Transverse colon (tissue), 3 donors: ENCODE results near the gene CAPRIN2.

Experiments used
- CTCF ChIP-seq, 5 experiments: fragments of 200-600 bp in 3 of 5; fragments of 450-650 bp in 2 of 5; sonication (generic) in 3 of 5; IDR thresholded peaks; 1 replicate in 2 of 5; 2 replicates in 3 of 5; pipeline ENCODE4 v1.5.1; 2016 to 2017; ENCODE audit warnings: antibody characterized with exemption in 5 of 5, inconsistent platforms in 3 of 5, mild to moderate bottlenecking in 2 of 5, moderate library complexity in 1 of 5
- EP300 ChIP-seq: sonication (generic); formaldehyde crosslinking; IDR thresholded peaks from one replicate; pipeline ENCODE4 v1.6.1; 2017; ENCODE audit warnings: antibody characterized with exemption, low read depth
- POLR2A ChIP-seq: fragments of 450-650 bp; IDR thresholded peaks from one replicate; pipeline ENCODE4 v1.6.1; 2016; ENCODE audit warnings: antibody characterized with exemption, mild to moderate bottlenecking, moderate library complexity

- TF ChIP-seq CTCF (IDR thresholded peaks at IDR 0.05) = no peak
- no peak for TF ChIP-seq POLR2A
- TF ChIP-seq EP300 = no peak
Measured at GRCh38 chr12:30774599-30774998, 19.8 kb upstream of the CAPRIN2 start.
